Natural killer cell (primary cell): Measurements from ENCODE around the gene NINJ1. TPM values are rescaled to one million over a fixed set of nuclear protein-coding genes. Genes with fewer than 3 reads are reported as not detected.

ENCODE experiments used
- ATAC-seq, 3 donors: fragments of 150-1000 bp in 2 of 3; fragments of 200-7000 bp in 1 of 3; cut with Tn5 transposase; 1 replicate in 1 of 3; 2 replicates in 2 of 3; pipeline ENCODE4 v1.10.0; 2021; ENCODE audit warnings: mild to moderate bottlenecking in 2 of 3, moderate library complexity in 2 of 3
- DNase-seq, 2 donors: peaks; one replicate each; pipeline versions ENCODE4 v3.0.0 to v3.0.0-alpha.2; 2013 to 2021; ENCODE audit warnings: mixed read lengths in 1 of 2
- H3K27ac ChIP-seq: one replicate; pipeline ENCODE4 v1.5.1; 2013; ENCODE audit warnings: mild to moderate bottlenecking, low read length
- H3K27me3 ChIP-seq: one replicate; pipeline ENCODE4 v1.6.1; 2013; ENCODE audit warnings: low read length; ENCODE audit not compliant: control insufficient read depth, insufficient read depth
- H3K36me3 ChIP-seq: one replicate; pipeline ENCODE4 v1.6.1; 2013; ENCODE audit warnings: low read length; ENCODE audit not compliant: control insufficient read depth, insufficient read depth
- H3K4me1 ChIP-seq: one replicate; pipeline ENCODE4 v1.6.1; 2013; ENCODE audit warnings: low read length; ENCODE audit not compliant: control insufficient read depth, insufficient read depth
- H3K4me3 ChIP-seq: one replicate; pipeline ENCODE4 v1.5.1; 2013; ENCODE audit warnings: low read length
- H3K9me3 ChIP-seq: one replicate; pipeline ENCODE4 v1.6.1; 2013; ENCODE audit warnings: low read length; ENCODE audit not compliant: control insufficient read depth, insufficient read depth
- H3K27ac Mint-ChIP-seq, 2 donors: one replicate each; pipeline ENCODE4 v1.8.0; 2022; ENCODE audit warnings: mild to moderate bottlenecking in 2 of 2, mixed read lengths in 2 of 2, moderate library complexity in 1 of 2
- H3K27me3 Mint-ChIP-seq, 2 donors: one replicate each; pipeline ENCODE4 v1.8.0; 2022; ENCODE audit warnings: low read depth in 2 of 2, mixed read lengths in 2 of 2
- H3K36me3 Mint-ChIP-seq: one replicate; pipeline ENCODE4 v1.8.0; 2022; ENCODE audit warnings: mixed read lengths
- H3K4me1 Mint-ChIP-seq, 2 donors: one replicate each; pipeline ENCODE4 v1.8.0; 2022; ENCODE audit warnings: mixed read lengths in 2 of 2
- H3K4me3 Mint-ChIP-seq: one replicate; pipeline ENCODE4 v1.8.0; 2022; ENCODE audit warnings: mild to moderate bottlenecking, moderate library complexity, mixed read lengths
- H3K9me3 Mint-ChIP-seq, 2 donors: one replicate each; pipeline ENCODE4 v1.8.0; 2022; ENCODE audit warnings: mixed read lengths in 2 of 2
- WGBS: methylation state at CpG from one replicate; pipeline ENCODE4 v1.1.7; 2013; ENCODE audit warnings: missing lambda C conversion rate; ENCODE audit not compliant: insufficient coverage; 5-methylcytosine and 5-hydroxymethylcytosine counted together
- intact Hi-C: fragments of 100-400 bp; cut with micrococcal nuclease; formaldehyde crosslinking; loops from one replicate; pipeline ENCODE4 v1.14.2; 2022
- total RNA-seq, 4 donors: library from RNA; stranded (reverse); fragments of 120-200 nt in 1 of 4; gene quantifications; one replicate each; pipeline versions ENCODE4 v1.2.3 to v1.2.4, GENCODE V29; 2013 to 2022
- TF ChIP-seq, protein P1 (sequence below): fragments of 200-600 bp; IDR thresholded peaks from one replicate; pipeline ENCODE4 v1.8.0; 2022; ENCODE audit warnings: antibody characterized with exemption

Gene NINJ1
- total RNA-seq, 3 donors from 2014 or later (not counting 1 experiment from before 2014, with no cell fraction given): 87.3 to 121 (median 93.8) TPM

DNA sequence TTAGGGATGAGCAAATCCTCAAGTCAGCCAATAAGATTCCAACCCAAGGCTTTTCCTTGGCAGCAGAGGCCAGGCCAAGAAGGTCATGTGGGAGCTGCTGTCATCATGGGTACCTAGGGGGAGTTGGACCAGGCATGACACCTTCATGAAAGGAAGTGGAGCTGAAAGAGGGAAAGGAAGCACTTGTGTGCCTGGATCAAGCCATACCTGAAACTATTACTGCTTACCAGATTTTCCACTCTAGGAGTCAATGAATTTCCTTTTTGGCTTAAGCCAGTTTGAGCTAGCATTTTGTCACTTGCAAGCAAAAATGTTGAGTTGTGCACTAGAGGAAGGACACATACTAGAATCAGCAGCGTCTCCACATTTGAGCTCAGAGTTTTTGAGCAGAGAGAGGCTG, 35.4 kb upstream of the NINJ1 start:
- Mint-ChIP-seq H3K27me3 (peaks cover 0 to 8% of the 10 kb centered on the region in 2 donors), H3K4me3 (no peak overlapping the region), H3K36me3 (no peaks in the 10 kb centered on the region), H3K9me3 (no peaks in the 10 kb centered on the region), H3K27ac (no peak overlapping the region), H3K4me1 (peaks cover 5 to 6% of the 10 kb centered on the region in 2 donors)
- DNase-seq (no peak), ATAC-seq (no peak)
- TF ChIP-seq, protein P1, sequence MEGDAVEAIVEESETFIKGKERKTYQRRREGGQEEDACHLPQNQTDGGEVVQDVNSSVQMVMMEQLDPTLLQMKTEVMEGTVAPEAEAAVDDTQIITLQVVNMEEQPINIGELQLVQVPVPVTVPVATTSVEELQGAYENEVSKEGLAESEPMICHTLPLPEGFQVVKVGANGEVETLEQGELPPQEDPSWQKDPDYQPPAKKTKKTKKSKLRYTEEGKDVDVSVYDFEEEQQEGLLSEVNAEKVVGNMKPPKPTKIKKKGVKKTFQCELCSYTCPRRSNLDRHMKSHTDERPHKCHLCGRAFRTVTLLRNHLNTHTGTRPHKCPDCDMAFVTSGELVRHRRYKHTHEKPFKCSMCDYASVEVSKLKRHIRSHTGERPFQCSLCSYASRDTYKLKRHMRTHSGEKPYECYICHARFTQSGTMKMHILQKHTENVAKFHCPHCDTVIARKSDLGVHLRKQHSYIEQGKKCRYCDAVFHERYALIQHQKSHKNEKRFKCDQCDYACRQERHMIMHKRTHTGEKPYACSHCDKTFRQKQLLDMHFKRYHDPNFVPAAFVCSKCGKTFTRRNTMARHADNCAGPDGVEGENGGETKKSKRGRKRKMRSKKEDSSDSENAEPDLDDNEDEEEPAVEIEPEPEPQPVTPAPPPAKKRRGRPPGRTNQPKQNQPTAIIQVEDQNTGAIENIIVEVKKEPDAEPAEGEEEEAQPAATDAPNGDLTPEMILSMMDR: no peak
- 95% methylated on average over 1 of the region's 1 CpG for WGBS
- intact Hi-C loops: no loop called here
- Histone ChIP-seq H3K4me1 (no peaks in the 10 kb centered on the region), H3K36me3 (no peaks in the 10 kb centered on the region), H3K27me3 (no peaks in the 10 kb centered on the region), H3K9me3 (no peaks in the 10 kb centered on the region), H3K4me3 (no peak overlapping the region), H3K27ac (no peak overlapping the region)

DNA sequence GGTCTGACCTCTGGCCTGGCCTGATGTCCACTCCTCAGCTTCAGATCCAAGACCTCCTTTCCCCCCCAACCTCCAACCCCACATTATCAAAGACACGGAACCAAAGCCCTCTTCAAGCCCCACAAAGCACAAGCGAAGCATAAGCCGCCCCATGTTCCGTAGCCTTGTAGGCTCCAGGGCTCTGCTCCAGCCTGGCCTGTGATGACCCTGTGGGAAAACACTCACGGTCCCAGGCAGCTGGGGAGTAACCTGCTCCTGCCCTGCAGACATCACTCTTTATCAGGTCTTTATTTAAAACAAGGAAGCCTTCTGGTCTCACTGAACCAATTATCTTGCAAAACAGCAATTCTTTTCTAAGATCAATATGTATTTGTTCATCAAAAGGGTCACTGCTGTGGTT, 34.5 kb upstream of the NINJ1 start:
- Mint-ChIP-seq H3K4me3 (no peak overlapping the region), H3K36me3 (no peaks in the 10 kb centered on the region), H3K27me3 (peaks cover 0 to 8% of the 10 kb centered on the region in 2 donors), H3K4me1 (peaks cover 5 to 6% of the 10 kb centered on the region in 2 donors), H3K9me3 (no peaks in the 10 kb centered on the region), H3K27ac (no peak overlapping the region)
- no peaks in the 10 kb centered on the region for H3K4me1 ChIP-seq
- no peak overlapping the region for H3K4me3 ChIP-seq
- ATAC-seq (no peak), DNase-seq (no peak)
- no peak overlapping the region for H3K27ac ChIP-seq
- no peaks in the 10 kb centered on the region for H3K27me3 ChIP-seq
- intact Hi-C loops: no loop called here
- 96% methylated on average over 5 of the region's 5 CpGs for WGBS
- no peaks in the 10 kb centered on the region for H3K9me3 ChIP-seq
- H3K36me3 ChIP-seq: no peaks in the 10 kb centered on the region
- TF ChIP-seq, protein P1: no peak

DNA sequence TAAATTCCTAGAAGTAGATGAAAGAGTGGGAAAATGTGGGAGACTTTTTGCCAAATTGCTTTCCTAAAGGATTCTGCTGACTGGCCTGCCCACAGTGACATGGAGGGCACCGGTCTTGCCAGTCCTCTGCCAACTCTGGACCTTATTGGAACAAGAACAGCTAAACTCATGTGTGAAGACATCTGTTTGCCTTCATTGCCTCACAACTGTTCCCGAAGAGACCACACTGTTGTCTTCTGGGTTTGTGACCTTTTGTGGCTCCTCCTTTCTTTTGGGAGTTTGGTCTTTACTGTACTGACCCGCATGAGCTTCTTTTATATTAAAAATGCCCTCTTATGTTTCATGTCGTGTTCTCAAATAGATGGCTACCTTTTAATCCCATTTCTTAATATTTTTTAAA, 33.8 kb upstream of the NINJ1 start:
- Mint-ChIP-seq H3K27ac (no peak overlapping the region), H3K9me3 (no peaks in the 10 kb centered on the region), H3K27me3 (peaks cover 0 to 8% of the 10 kb centered on the region in 2 donors), H3K4me3 (no peak overlapping the region), H3K36me3 (no peaks in the 10 kb centered on the region), H3K4me1 (peaks cover 5 to 6% of the 10 kb centered on the region in 2 donors)
- no peak for DNase-seq
- WGBS: 91% methylated on average over 3 of the region's 4 CpGs
- Histone ChIP-seq H3K4me1 (no peaks in the 10 kb centered on the region), H3K27ac (no peak overlapping the region), H3K36me3 (no peaks in the 10 kb centered on the region), H3K9me3 (no peaks in the 10 kb centered on the region), H3K4me3 (no peak overlapping the region), H3K27me3 (no peaks in the 10 kb centered on the region)
- intact Hi-C loops: no loop called here
- TF ChIP-seq, protein P1: no peak
- no peak for ATAC-seq

DNA sequence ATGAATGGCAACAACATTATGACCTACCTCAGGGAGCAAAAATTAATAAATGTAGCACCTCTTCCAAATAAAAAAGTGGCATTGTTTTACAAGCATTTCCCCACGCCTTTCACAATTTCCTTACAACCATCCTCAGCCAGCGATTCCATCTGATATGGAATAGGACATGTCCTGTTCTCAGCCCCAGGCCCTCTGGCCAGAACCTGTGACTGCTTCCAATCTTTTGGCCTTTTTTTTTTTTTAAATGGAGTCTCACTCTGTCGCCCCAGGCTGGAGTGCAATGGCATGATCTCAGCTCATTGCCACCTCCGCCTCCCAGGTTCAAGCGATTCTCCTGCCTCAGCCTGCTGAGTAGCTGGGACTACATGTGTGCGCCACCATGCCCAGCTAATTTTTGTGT, 33.1 kb upstream of the NINJ1 start:
- Mint-ChIP-seq H3K27ac (no peak overlapping the region), H3K4me3 (no peak overlapping the region), H3K4me1 (peaks cover 5 to 6% of the 10 kb centered on the region in 2 donors), H3K9me3 (no peaks in the 10 kb centered on the region), H3K27me3 (peaks cover 0 to 5% of the 10 kb centered on the region in 2 donors), H3K36me3 (no peaks in the 10 kb centered on the region)
- TF ChIP-seq, protein P1: no peak
- no peak for DNase-seq
- Histone ChIP-seq H3K36me3 (no peaks in the 10 kb centered on the region), H3K4me1 (no peaks in the 10 kb centered on the region), H3K27me3 (no peaks in the 10 kb centered on the region), H3K9me3 (no peaks in the 10 kb centered on the region), H3K4me3 (no peak overlapping the region), H3K27ac (no peak overlapping the region)
- intact Hi-C loops: no loop called here
- ATAC-seq: no peak
- 93% methylated on average over 6 of the region's 6 CpGs for WGBS
